HCT116 (cell line): ENCODE data around the gene DAGLB. TPM values are rescaled to one million over a fixed set of nuclear protein-coding genes. Genes with fewer than 3 reads are reported as not detected.

ENCODE experiments used
- ATAC-seq: fragments of 200-7000 bp; cut with Tn5 transposase; 2 replicates; pipeline ENCODE4 v1.9.1; 2020; ENCODE audit warnings: mild to moderate bottlenecking, moderate library complexity
- BruUV-seq: library from RNA; stranded (reverse); fragments of 400-500 nt; replicated peaks from 2 replicates; lab custom pipeline; 2021; lab: Mats Ljungman, UMichigan
- CTCF ChIA-PET: fragments of 300-600 bp; sonication (Branson Sonifier 250); formaldehyde crosslinking; loops from one replicate; lab custom pipeline; 2021; ENCODE audit warnings: antibody characterized with exemption; lab: Charles Lee
- POLR2A ChIA-PET: fragments of 300-600, 350-600 bp; sonication (Branson Sonifier 250); formaldehyde crosslinking; loops from one replicate; lab custom pipeline; 2021; ENCODE audit warnings: antibody characterized with exemption; lab: Charles Lee
- RAD21 ChIA-PET, 2 experiments: fragments of 300-600 bp; sonication (Branson Sonifier 250); formaldehyde crosslinking; loops; one replicate each; lab custom pipeline; 2023; ENCODE audit warnings: low total read pairs in 2 of 2; ENCODE audit not compliant: uncharacterized antibody in 2 of 2, unreplicated experiment in 2 of 2, low non-redundant PET in 1 of 2; lab: Charles Lee
- DNase-seq: peaks from one replicate; pipeline ENCODE4 v3.0.0-alpha.2; 2010; ENCODE audit warnings: low read depth, low spot score
- H2AFZ ChIP-seq: fragments of 200-600 bp; shearing (Covaris generic), sonication (generic); 2 replicates; pipeline ENCODE4 v1.6.1; 2017; ENCODE audit warnings: low read depth, mixed run types, mixed read lengths, antibody characterized with exemption, low read length; ENCODE audit not compliant: poor library complexity, severe bottlenecking
- H3K27ac ChIP-seq: 2 replicates; pipeline ENCODE4 v1.5.1; 2012; ENCODE audit warnings: low read depth, low read length
- H3K27me3 ChIP-seq: fragments of 200-600 bp; sonication (generic); 2 replicates; pipeline ENCODE4 v1.6.1; 2016; ENCODE audit warnings: mixed run types, low read length, mixed read lengths; ENCODE audit not compliant: insufficient read depth
- H3K36me3 ChIP-seq, 2 experiments: fragments of 200-500 bp in 1 of 2; fragments of 200-600 bp in 1 of 2; sonication (Bioruptor generic) in 1 of 2; sonication (generic) in 1 of 2; 2 replicates each; pipeline versions ENCODE4 v1.5.1 to v1.6.1; 2014 to 2016; ENCODE audit warnings: low read length in 2 of 2, inconsistent platforms in 1 of 2, mixed read lengths in 1 of 2, mixed run types in 1 of 2; ENCODE audit not compliant: insufficient read depth in 2 of 2, control insufficient read depth in 1 of 2
- H3K4me1 ChIP-seq, 2 experiments: fragments of 200-600 bp in 1 of 2; sonication (generic) in 1 of 2; 2 replicates each; pipeline versions ENCODE4 v1.5.1 to v1.6.1; 2012 to 2017; ENCODE audit warnings: low read length in 2 of 2, inconsistent platforms in 1 of 2, mild to moderate bottlenecking in 1 of 2, mixed read lengths in 1 of 2, mixed run types in 1 of 2, moderate library complexity in 1 of 2; ENCODE audit not compliant: insufficient read depth in 2 of 2, control insufficient read depth in 1 of 2
- H3K4me2 ChIP-seq: fragments of 200-600 bp; sonication (generic); 2 replicates; pipeline ENCODE4 v1.6.1; 2017; ENCODE audit warnings: mixed run types, low read length, mixed read lengths
- H3K4me3 ChIP-seq, 2 experiments: fragments of 200-600 bp in 1 of 2; sonication (generic) in 1 of 2; replicated peaks in 1 of 2; 2 replicates each; pipeline ENCODE4 v1.5.1; 2011 to 2016; ENCODE audit warnings: low read length in 2 of 2, control low read depth in 1 of 2, low read depth in 1 of 2, mild to moderate bottlenecking in 1 of 2, mixed read lengths in 1 of 2, mixed run types in 1 of 2
- H3K79me2 ChIP-seq: fragments of 200-600 bp; sonication (generic); 2 replicates; pipeline ENCODE4 v1.6.1; 2017; ENCODE audit warnings: mild to moderate bottlenecking, mixed run types, low read length, moderate library complexity, mixed read lengths; ENCODE audit not compliant: insufficient read depth
- H3K9ac ChIP-seq: fragments of 200-600 bp; sonication (generic); 2 replicates; pipeline ENCODE4 v1.6.1; 2016; ENCODE audit warnings: low read length, mixed read lengths
- H3K9me2 ChIP-seq: fragments of 200-600 bp; sonication (generic), shearing (Covaris generic); 2 replicates; pipeline ENCODE4 v1.6.1; 2017; ENCODE audit warnings: mixed run types, mild to moderate bottlenecking, moderate library complexity; ENCODE audit not compliant: insufficient read depth
- H3K9me3 ChIP-seq, 2 experiments: fragments of 200-500 bp in 1 of 2; fragments of 200-600 bp in 1 of 2; sonication (Bioruptor generic) in 1 of 2; sonication (generic) in 1 of 2; 2 replicates each; pipeline ENCODE4 v1.6.1; 2014 to 2017; ENCODE audit warnings: low read length in 2 of 2, mixed read lengths in 2 of 2, inconsistent platforms in 1 of 2, low read depth in 1 of 2, mild to moderate bottlenecking in 1 of 2, mixed run types in 1 of 2, moderate library complexity in 1 of 2; ENCODE audit not compliant: control insufficient read depth in 1 of 2, insufficient read depth in 1 of 2
- H4K20me1 ChIP-seq: fragments of 200-600 bp; sonication (generic), shearing (Covaris generic); 2 replicates; pipeline ENCODE4 v1.6.1; 2017; ENCODE audit warnings: mixed run types, mild to moderate bottlenecking, moderate library complexity; ENCODE audit not compliant: insufficient read depth
- CTCF ChIP-seq, 3 experiments: fragments of 200-600 bp in 1 of 3; sonication (generic) in 1 of 3; IDR thresholded peaks in 2 of 3; conservative IDR thresholded peaks in 1 of 3; 2 replicates each; pipeline ENCODE4 v1.5.1; 2012 to 2017; ENCODE audit warnings: low read depth in 2 of 3, low read length in 2 of 3, antibody characterized with exemption in 1 of 3, borderline replicate concordance in 1 of 3, control low read depth in 1 of 3, mild to moderate bottlenecking in 1 of 3, mixed read lengths in 1 of 3, mixed run types in 1 of 3, moderate library complexity in 1 of 3; ENCODE audit not compliant: insufficient read depth in 1 of 3
- ELF1 ChIP-seq: IDR thresholded peaks from 2 replicates; pipeline ENCODE4 v1.6.1; 2012; ENCODE audit warnings: low read depth, borderline replicate concordance
- JUND ChIP-seq: IDR thresholded peaks from 2 replicates; pipeline ENCODE4 v1.6.1; 2012
- POLR2AphosphoS5 ChIP-seq: IDR thresholded peaks from 2 replicates; pipeline ENCODE4 v1.6.1; 2011; ENCODE audit warnings: mild to moderate bottlenecking, low read depth, low read length, moderate library complexity
- intact Hi-C: fragments of 100-400 bp; cut with micrococcal nuclease; formaldehyde crosslinking; loops from 2 replicates; pipeline ENCODE4 v1.10.0; 2022
- total RNA-seq: library from RNA; stranded (reverse); gene quantifications from one replicate; pipeline ENCODE4 v1.2.1, GENCODE V29; 2021; ENCODE audit not compliant: unreplicated experiment

Gene DAGLB
- total RNA-seq, 1 experiment from 2014 or later: 30.2 TPM

- Histone ChIP-seq H3K79me2 (peaks cover 40% of the 10 kb centered on the region), H3K27me3 (no peaks in the 10 kb centered on the region), H2AFZ (no peak overlapping the region), H3K36me3 (peaks cover 0 to 14% of the 10 kb centered on the region in 2 experiments; a peak in 2 of 4 replicates), H3K27ac (peak overlapping the region; percentile 95), H3K4me3 (peak overlapping the region; percentile 98 to 99), H3K4me2 (peak overlapping the region; percentile 90), H3K4me1 (peaks cover 44 to 83% of the 10 kb centered on the region in 2 experiments), H4K20me1 (peaks cover 4% of the 10 kb centered on the region; the same call in 1 of the 2 replicates), H3K9me3 (no peaks in the 10 kb centered on the region), H3K9ac (peak overlapping the region; percentile 99), H3K9me2 (no peaks in the 10 kb centered on the region)
- intact Hi-C loops: no loop called here
- ChIA-PET CTCF (interaction anchor here (1.5 kb wide), 1 partner anchor 14 kb away, joined by 3 read pairs; no protein-coding TSS in a partner anchor), POLR2A (interaction anchor here (0.8 kb wide), 1 partner anchor 31 kb away, joined by 3 read pairs; no protein-coding TSS in a partner anchor), RAD21 (no interaction called here)
- DNase-seq (no peak), ATAC-seq (peak; percentile 18)
- BruUV-seq: no TSS peak
- TF ChIP-seq ELF1: no peak
- TF ChIP-seq CTCF (IDR thresholded peaks at IDR 0.05 in 2 of 3, conservative IDR thresholded peaks at IDR 0.05 in 1 of 3; ENCODE audit: borderline replicate concordance in 1 of 3, insufficient read depth in 1 of 3, low read depth in 2 of 3, low read length in 2 of 3): 0 out of 6 replicates have a peak, but pooled peaks of 1 of the 3 experiments have one; percentile 11
These were observed 1.3 kb upstream of the DAGLB start for GRCh38 chr7:6448943-6449543.

DNA sequence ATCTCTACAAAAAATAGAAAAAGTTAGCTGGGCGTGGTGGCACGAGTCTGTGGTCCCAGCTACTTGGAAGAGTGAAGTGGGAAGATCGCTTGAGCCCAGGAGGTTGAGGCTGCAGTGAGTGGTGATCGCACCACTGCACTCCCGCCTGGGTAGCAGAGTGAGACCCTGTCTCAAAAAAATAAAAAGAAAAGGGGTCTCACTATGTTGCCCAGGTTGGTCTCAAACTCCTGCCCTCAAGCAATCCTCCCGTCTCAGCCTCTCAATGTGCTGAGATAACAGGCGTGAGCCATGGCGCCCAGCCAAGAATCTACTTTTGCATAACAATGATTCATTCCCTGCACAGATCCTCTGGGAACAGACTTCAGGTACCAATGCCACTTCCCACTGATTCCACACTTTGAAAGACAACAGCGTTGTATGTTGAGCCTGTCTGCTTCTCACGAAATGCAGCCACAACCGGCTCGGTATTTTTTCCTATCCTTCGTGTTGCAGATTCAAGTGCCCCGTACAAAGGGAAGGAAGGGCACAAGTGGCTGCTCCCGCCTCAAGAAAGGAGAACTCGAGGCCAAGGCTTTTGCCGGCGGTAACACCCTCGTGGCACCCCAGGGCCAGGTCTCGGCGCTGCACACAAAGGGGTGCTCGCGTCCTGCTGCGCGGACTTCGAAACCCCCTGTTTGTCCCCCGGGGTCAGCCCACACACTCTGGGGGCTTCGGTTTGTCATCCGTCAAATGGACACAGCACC lies 745 bp downstream of the DAGLB start:
- peak overlapping the region; percentile 95 for H3K27ac ChIP-seq
- H4K20me1 ChIP-seq: peaks cover 4% of the 10 kb centered on the region; the same call in 1 of the 2 replicates
- H3K9ac ChIP-seq: peak overlapping the region; percentile 99
- BruUV-seq: TSS peak; percentile 47
- H3K4me2 ChIP-seq: peak overlapping the region; percentile 90
- H3K9me2 ChIP-seq: no peaks in the 10 kb centered on the region
- H3K4me3 ChIP-seq: peak overlapping the region; percentile 98 to 99
- H2AFZ ChIP-seq: no peak overlapping the region
- intact Hi-C loops: no loop called here
- RAD21 ChIA-PET: no interaction called here
- peaks cover 51 to 81% of the 10 kb centered on the region in 2 experiments for H3K4me1 ChIP-seq
- POLR2A ChIA-PET: interaction anchor here (0.7 to 1.2 kb wide), 2 partner anchors 10 to 86 kb away, joined by 5 to 6 read pairs; no protein-coding TSS in a partner anchor
- H3K9me3 ChIP-seq: no peaks in the 10 kb centered on the region
- H3K79me2 ChIP-seq: peaks cover 56% of the 10 kb centered on the region
- TF ChIP-seq JUND (no peak), POLR2AphosphoS5 (peak; percentile 42; the same call in 1 of the 2 replicates)
- DNase-seq: peak; percentile 69
- ATAC-seq: no peak
- H3K27me3 ChIP-seq: no peaks in the 10 kb centered on the region
- H3K36me3 ChIP-seq: peaks cover 4 to 26% of the 10 kb centered on the region in 2 experiments; a peak in 3 of 4 replicates
- CTCF ChIA-PET: interaction anchor here (1.1 kb wide), 1 partner anchor 10 kb away, joined by 3 read pairs; no protein-coding TSS in a partner anchor
